ENCODE data around the gene AS3MT. TPM values are rescaled to one million over a fixed set of nuclear protein-coding genes. Genes with fewer than 3 reads are reported as not detected.

The AS3MT gene
- polyA plus RNA-seq, 1 experiment = 6.7 TPM

DNA sequence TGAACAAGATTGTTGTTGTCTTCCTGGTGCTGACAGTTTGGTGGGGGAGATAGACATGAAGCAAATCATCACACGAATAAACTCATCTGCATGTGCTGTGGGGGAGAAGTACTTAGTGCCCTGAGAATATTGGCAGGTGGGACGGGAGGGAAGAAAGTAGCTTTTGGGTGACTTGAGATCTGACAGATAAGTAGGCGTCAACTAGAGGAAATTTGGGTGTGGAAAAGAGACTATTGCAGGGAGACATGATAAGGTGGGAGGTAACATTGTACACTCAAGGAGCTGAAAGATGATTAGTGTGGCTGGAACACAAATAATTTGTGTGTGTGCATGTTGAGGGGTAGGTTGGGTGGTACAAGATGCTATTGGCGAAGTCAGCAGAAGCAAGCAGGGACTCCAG is 78.9 kb downstream of the AS3MT start:
- DNase-seq (ENCODE audit: low read depth, low spot score) = no peak

DNA sequence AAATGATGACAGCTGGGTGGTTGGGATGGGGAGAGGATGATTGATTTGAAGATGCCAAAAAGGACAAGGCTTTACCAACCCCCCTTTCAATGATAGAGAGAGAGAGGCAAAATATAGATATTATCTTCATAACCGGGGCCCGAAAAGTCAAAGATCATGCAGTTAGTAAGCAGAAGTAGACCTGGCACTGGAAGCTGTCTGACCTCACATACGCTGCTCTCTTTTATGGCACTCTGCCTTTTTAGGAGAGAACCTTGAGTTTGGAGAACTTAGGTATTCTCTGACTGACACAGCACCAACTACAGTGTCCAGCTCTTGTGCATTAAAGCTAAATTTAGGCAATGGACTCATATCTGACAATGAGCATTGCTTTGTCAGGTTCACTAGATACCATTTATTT is 79.5 kb downstream of the AS3MT start:
- ChIA-PET POLR2A (no interaction called here), CTCF (no interaction called here)
- TF ChIP-seq, protein P1, sequence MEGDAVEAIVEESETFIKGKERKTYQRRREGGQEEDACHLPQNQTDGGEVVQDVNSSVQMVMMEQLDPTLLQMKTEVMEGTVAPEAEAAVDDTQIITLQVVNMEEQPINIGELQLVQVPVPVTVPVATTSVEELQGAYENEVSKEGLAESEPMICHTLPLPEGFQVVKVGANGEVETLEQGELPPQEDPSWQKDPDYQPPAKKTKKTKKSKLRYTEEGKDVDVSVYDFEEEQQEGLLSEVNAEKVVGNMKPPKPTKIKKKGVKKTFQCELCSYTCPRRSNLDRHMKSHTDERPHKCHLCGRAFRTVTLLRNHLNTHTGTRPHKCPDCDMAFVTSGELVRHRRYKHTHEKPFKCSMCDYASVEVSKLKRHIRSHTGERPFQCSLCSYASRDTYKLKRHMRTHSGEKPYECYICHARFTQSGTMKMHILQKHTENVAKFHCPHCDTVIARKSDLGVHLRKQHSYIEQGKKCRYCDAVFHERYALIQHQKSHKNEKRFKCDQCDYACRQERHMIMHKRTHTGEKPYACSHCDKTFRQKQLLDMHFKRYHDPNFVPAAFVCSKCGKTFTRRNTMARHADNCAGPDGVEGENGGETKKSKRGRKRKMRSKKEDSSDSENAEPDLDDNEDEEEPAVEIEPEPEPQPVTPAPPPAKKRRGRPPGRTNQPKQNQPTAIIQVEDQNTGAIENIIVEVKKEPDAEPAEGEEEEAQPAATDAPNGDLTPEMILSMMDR (IDR thresholded peaks at IDR 0.05; ENCODE audit: low read depth, low read length) = no peak
- DNase-seq (ENCODE audit: low read depth, low spot score) = no peak
- Histone ChIP-seq H3K9me3 (ENCODE audit: control insufficient read depth, insufficient read depth, low read length) (no peaks in the 10 kb centered on the region), H3K27ac (ENCODE audit: low read depth, low read length) (no peak overlapping the region), H3K27me3 (ENCODE audit: control insufficient read depth, insufficient read depth, low read length) (no peaks in the 10 kb centered on the region), H3K4me3 (ENCODE audit: low read depth, low read length) (no peak overlapping the region)

More for the DNA sequence above, 78.9 kb downstream of the AS3MT start:
- no peaks in the 10 kb centered on the region for H3K27me3 ChIP-seq (ENCODE audit: control insufficient read depth, insufficient read depth, low read length)
- H3K4me3 ChIP-seq (ENCODE audit: low read depth, low read length) = no peak overlapping the region
- TF ChIP-seq, protein P1 (IDR thresholded peaks at IDR 0.05; ENCODE audit: low read depth, low read length) = no peak
- CTCF ChIA-PET = no interaction called here
- H3K9me3 ChIP-seq (ENCODE audit: control insufficient read depth, insufficient read depth, low read length) = no peaks in the 10 kb centered on the region
- no peak overlapping the region for H3K27ac ChIP-seq (ENCODE audit: low read depth, low read length)
- POLR2A ChIA-PET = no interaction called here

DNA sequence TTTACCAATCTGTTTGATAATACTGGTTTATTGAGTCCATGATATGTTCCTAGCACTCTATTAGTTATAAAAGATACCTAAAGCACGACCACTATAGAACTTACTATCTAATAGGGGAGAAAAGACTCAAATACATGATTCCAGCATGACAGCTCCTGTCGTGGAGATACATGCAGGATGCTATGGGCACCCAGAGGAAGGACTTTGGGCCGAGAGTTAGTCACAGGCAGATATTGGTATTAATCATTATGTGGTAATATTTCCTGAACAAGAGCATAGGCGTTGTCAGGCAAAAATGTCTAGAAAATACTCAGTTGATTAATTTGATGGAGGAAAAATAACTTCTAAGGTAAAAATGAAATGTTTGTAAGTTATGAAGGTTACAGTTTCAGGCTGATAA is 80.6 kb downstream of the AS3MT start:
- CTCF ChIA-PET = no interaction called here
- Histone ChIP-seq H3K9me3 (ENCODE audit: control insufficient read depth, insufficient read depth, low read length) (no peaks in the 10 kb centered on the region), H3K4me3 (ENCODE audit: low read depth, low read length) (no peak overlapping the region), H3K27ac (ENCODE audit: low read depth, low read length) (no peak overlapping the region), H3K27me3 (ENCODE audit: control insufficient read depth, insufficient read depth, low read length) (no peaks in the 10 kb centered on the region)
- no peak for DNase-seq (ENCODE audit: low read depth, low spot score)
- POLR2A ChIA-PET = no interaction called here
- TF ChIP-seq, protein P1 (IDR thresholded peaks at IDR 0.05; ENCODE audit: low read depth, low read length) = no peak

DNA sequence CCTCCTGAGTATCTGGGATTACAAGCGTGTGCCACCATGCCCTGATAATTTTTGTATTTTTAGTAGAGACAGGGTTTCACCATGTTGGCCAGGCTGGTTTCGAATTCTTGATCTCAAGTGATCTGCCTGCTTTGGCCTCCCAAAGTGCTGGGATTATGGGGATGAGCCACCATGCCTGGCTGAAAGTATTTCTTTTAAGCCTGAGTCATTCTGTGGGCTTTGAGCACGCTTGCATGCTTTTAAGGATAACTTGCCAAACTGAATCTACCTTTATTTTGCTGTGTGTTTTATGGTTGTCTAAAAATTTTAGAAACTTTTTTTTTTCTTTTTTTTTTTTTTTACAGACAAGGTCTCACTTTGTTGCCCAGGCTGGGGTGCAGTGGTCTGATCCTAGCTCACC is 82.0 kb downstream of the AS3MT start:
- POLR2A ChIA-PET = interaction anchor here (0.6 kb wide), 1 partner anchor 14 kb away, joined by 7 read pairs; no protein-coding TSS in a partner anchor
- Histone ChIP-seq H3K4me3 (ENCODE audit: low read depth, low read length) (no peak overlapping the region), H3K27me3 (ENCODE audit: control insufficient read depth, insufficient read depth, low read length) (no peaks in the 10 kb centered on the region), H3K27ac (ENCODE audit: low read depth, low read length) (no peak overlapping the region), H3K9me3 (ENCODE audit: control insufficient read depth, insufficient read depth, low read length) (no peaks in the 10 kb centered on the region)
- TF ChIP-seq, protein P1 (IDR thresholded peaks at IDR 0.05; ENCODE audit: low read depth, low read length) = no peak
- no peak for DNase-seq (ENCODE audit: low read depth, low spot score)
- CTCF ChIA-PET = interaction anchor here (0.7 kb wide), 1 partner anchor 14 kb away, joined by 4 read pairs; no protein-coding TSS in a partner anchor

Small RNAs within 50 kb of the gene (small RNA-seq; reads per million reads assigned to genes)
- not detected for gene AS3MT (ENCODE audit: insufficient read length, low read depth)
- gene RF00026 (ENCODE audit: insufficient read length, low read depth) = not detected

Other genes starting within 250 kb of the AS3MT start
- 66.8 and 80.9 TPM in 2 replicates for gene TRIM8, start 225.0 kb upstream of the AS3MT start, polyA plus RNA-seq (2011; rRNA removed)
- gene ARL3, start 155.1 kb upstream of the AS3MT start, polyA plus RNA-seq (2011; rRNA removed) = 16.5 and 19.2 TPM in 2 replicates
- 6.5 and 7.2 TPM in 2 replicates for gene SFXN2, start 154.8 kb upstream of the AS3MT start, polyA plus RNA-seq (2011; rRNA removed)
- 27.6 and 28.1 TPM in 2 replicates for gene WBP1L, start 125.5 kb upstream of the AS3MT start, polyA plus RNA-seq (2011; rRNA removed)
- not detected in 2 replicates for gene CYP17A1, start 32.1 kb upstream of the AS3MT start, polyA plus RNA-seq (2011; rRNA removed)
- gene BORCS7, start 15.2 kb upstream of the AS3MT start, polyA plus RNA-seq (2011; rRNA removed) = 21.0 and 31.1 TPM in 2 replicates
- 5.2 and 5.8 TPM in 2 replicates for gene CNNM2, start 48.8 kb downstream of the AS3MT start, polyA plus RNA-seq (2011; rRNA removed)

All from AG04450 (cell line).